PFSK-1 (cell line): ENCODE measurements around the gene LRCOL1.
A peak's percentile ranks its signal among the peaks of the same experiment; 100 is the strongest.

Experiments
- FOXP2 ChIP-seq: optimal IDR thresholded peaks from 2 replicates; pipeline ENCODE3; 2011; ENCODE audit warnings: borderline replicate concordance, control low read depth, inconsistent platforms; ENCODE audit not compliant: insufficient read depth; ENCODE audit errors: extremely low read length, extremely low read depth
- POLR2AphosphoS5 ChIP-seq: IDR thresholded peaks from 2 replicates; pipeline ENCODE4 v1.6.1; 2012; ENCODE audit warnings: low read depth, mild to moderate bottlenecking, control low read depth, low read length, moderate library complexity
- SIN3A ChIP-seq: IDR thresholded peaks from 2 replicates; pipeline ENCODE4 v1.6.1; 2012; ENCODE audit warnings: mild to moderate bottlenecking, low read length, moderate library complexity, borderline replicate concordance; ENCODE audit not compliant: insufficient read depth
- TAF1 ChIP-seq: IDR thresholded peaks from 2 replicates; pipeline ENCODE4 v1.6.1; 2012; ENCODE audit warnings: low read length, control low read depth, borderline replicate concordance; ENCODE audit not compliant: insufficient read depth
- TF ChIP-seq, protein P1 (sequence below), 2 experiments: IDR thresholded peaks; 2 replicates each; pipeline versions ENCODE4 v1.6.1 to v1.8.0; 2011 to 2012; ENCODE audit warnings: low read depth in 2 of 2, low read length in 2 of 2, control low read depth in 1 of 2, inconsistent platforms in 1 of 2, mild to moderate bottlenecking in 1 of 2, moderate library complexity in 1 of 2; ENCODE audit not compliant: insufficient read depth in 1 of 2

Gene LRCOL1

DNA sequence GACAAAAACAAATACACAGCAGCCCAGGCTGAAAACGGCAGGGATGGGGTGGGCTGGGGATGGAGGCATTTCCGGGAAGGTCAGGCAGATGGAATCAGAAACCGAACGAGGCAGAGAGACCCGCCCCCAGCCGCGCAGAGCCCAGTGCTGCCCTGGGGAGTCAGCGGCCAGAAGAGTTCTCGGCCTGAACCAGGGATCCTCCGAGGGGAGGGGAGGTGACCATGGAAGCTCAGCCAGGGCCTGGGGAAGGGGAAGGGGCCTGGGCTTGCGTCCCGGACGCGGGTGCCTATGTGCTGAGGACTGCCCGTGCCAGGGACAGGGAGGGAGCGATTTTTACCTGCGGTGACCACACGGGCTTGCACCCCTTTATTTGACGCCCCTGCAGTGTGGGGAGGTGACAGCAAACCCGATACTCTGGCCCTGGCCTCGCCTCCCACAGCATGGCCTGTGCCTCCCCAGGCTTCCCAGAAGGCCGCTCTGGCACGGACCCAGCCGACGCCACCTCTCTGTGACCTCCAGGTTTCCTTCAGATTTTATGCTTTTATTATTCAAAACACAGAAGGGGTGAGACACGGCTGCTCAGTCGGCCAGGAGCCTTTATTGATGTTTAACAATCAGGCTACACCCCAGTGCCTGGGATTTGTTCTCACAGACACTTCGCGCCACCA, 7.7 kb downstream of the LRCOL1 start:
- TF ChIP-seq POLR2AphosphoS5, result no peak
- TF ChIP-seq SIN3A, result no peak
- no peak for TF ChIP-seq TAF1
- TF ChIP-seq FOXP2, result no peak
- TF ChIP-seq, protein P1, sequence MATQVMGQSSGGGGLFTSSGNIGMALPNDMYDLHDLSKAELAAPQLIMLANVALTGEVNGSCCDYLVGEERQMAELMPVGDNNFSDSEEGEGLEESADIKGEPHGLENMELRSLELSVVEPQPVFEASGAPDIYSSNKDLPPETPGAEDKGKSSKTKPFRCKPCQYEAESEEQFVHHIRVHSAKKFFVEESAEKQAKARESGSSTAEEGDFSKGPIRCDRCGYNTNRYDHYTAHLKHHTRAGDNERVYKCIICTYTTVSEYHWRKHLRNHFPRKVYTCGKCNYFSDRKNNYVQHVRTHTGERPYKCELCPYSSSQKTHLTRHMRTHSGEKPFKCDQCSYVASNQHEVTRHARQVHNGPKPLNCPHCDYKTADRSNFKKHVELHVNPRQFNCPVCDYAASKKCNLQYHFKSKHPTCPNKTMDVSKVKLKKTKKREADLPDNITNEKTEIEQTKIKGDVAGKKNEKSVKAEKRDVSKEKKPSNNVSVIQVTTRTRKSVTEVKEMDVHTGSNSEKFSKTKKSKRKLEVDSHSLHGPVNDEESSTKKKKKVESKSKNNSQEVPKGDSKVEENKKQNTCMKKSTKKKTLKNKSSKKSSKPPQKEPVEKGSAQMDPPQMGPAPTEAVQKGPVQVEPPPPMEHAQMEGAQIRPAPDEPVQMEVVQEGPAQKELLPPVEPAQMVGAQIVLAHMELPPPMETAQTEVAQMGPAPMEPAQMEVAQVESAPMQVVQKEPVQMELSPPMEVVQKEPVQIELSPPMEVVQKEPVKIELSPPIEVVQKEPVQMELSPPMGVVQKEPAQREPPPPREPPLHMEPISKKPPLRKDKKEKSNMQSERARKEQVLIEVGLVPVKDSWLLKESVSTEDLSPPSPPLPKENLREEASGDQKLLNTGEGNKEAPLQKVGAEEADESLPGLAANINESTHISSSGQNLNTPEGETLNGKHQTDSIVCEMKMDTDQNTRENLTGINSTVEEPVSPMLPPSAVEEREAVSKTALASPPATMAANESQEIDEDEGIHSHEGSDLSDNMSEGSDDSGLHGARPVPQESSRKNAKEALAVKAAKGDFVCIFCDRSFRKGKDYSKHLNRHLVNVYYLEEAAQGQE (IDR thresholded peaks at IDR 0.05; ENCODE audit: insufficient read depth in 1 of 2, low read depth in 2 of 2, low read length in 2 of 2), result no peak

- TF ChIP-seq FOXP2 (no peak), TAF1 (no peak), POLR2AphosphoS5 (no peak), SIN3A (no peak)
- TF ChIP-seq, protein P1 (IDR thresholded peaks at IDR 0.05; ENCODE audit: insufficient read depth in 1 of 2, low read depth in 2 of 2, low read length in 2 of 2), result no peak
Measured at GRCh38 chr12:132601171-132601883, 9.1 kb downstream of the LRCOL1 start.

DNA sequence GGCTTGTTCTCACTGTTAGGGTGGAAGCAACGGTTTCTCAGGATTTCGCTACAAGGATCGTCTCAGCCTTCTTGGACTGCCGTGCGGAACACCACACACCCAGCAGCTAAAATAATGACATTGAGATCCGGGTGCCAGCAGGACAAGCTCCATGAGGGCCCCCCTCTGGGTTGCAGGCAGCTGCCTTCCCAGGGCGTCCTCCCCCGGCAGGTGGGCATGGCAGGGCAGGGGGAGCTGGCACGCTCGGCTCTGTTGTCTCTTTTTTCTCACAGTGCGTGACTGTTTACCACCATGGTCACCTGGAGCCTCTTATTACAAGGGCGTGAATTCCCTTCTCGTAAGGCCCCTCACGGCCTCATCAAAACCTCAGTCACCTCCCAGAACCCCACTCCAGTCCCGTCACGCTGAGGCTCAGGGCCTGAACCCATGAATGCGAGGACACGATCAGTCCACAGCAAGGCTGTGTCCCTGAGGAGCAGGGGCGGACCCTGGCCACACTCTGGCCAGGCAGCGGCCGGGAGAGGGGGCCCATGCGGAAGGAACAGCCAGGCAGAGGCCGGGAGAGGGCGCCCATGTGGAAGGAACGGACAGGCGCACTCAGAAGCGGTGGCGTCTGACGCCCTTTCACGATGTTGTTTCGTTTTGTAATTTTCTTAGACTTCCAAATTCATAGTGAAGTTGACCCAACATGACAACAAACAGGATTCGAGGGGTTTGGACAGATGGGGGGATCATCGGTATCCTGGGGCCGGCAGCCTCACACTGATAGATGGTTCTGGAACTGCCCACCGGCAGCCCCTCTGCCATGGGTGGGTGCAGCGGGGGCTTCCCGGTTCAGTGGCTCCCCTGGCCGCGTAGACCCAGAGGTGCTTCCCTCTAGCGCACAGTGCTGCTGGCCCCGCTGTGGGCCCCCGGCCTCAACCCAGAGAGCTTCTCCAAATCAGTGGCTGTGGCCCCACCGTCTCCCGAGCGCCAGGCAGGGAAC, 10.0 kb downstream of the LRCOL1 start:
- peak; percentile 28 for TF ChIP-seq FOXP2
- TF ChIP-seq, protein P1 (IDR thresholded peaks at IDR 0.05; ENCODE audit: insufficient read depth in 1 of 2, low read depth in 2 of 2, low read length in 2 of 2), result no peak

- TF ChIP-seq POLR2AphosphoS5, result no peak
- no peak for TF ChIP-seq SIN3A
- TF ChIP-seq FOXP2, result no peak
- TF ChIP-seq TAF1, result no peak
- TF ChIP-seq, protein P1 (IDR thresholded peaks at IDR 0.05; ENCODE audit: insufficient read depth in 1 of 2, low read depth in 2 of 2, low read length in 2 of 2), result no peak
Measured at GRCh38 chr12:132597333-132598316, 12.8 kb downstream of the LRCOL1 start.
